Effector memory CD8-positive, alpha-beta T cell (primary cell): ENCODE measurements around the gene SATB2.

Experiments used
- ATAC-seq: fragments of 150-1000 bp; cut with Tn5 transposase; replicated peaks from 2 replicates; pipeline ENCODE4 v1.10.0; 2021; ENCODE audit warnings: mild to moderate bottlenecking, moderate library complexity
- DNase-seq, 3 experiments: peaks; one replicate each; pipeline ENCODE4 v3.0.0; 2021
- H3K27ac Mint-ChIP-seq, 2 donors: one replicate each; pipeline ENCODE4 v1.8.0; 2022; ENCODE audit warnings: mild to moderate bottlenecking in 2 of 2, mixed read lengths in 2 of 2, moderate library complexity in 2 of 2
- H3K27me3 Mint-ChIP-seq, 2 donors: one replicate each; pipeline ENCODE4 v1.8.0; 2022; ENCODE audit warnings: mixed read lengths in 2 of 2
- H3K36me3 Mint-ChIP-seq: one replicate; pipeline ENCODE4 v1.8.0; 2022; ENCODE audit warnings: mild to moderate bottlenecking, moderate library complexity, mixed read lengths; ENCODE audit not compliant: insufficient read depth
- H3K4me1 Mint-ChIP-seq, 2 donors: one replicate each; pipeline ENCODE4 v1.8.0; 2022; ENCODE audit warnings: low read depth in 2 of 2, mixed read lengths in 2 of 2
- H3K4me3 Mint-ChIP-seq, 2 donors: one replicate each; pipeline ENCODE4 v1.8.0; 2022; ENCODE audit warnings: mild to moderate bottlenecking in 2 of 2, mixed read lengths in 2 of 2, moderate library complexity in 2 of 2
- H3K9me3 Mint-ChIP-seq, 2 donors: one replicate each; pipeline ENCODE4 v1.8.0; 2022; ENCODE audit warnings: mixed read lengths in 2 of 2

Gene SATB2

DNA sequence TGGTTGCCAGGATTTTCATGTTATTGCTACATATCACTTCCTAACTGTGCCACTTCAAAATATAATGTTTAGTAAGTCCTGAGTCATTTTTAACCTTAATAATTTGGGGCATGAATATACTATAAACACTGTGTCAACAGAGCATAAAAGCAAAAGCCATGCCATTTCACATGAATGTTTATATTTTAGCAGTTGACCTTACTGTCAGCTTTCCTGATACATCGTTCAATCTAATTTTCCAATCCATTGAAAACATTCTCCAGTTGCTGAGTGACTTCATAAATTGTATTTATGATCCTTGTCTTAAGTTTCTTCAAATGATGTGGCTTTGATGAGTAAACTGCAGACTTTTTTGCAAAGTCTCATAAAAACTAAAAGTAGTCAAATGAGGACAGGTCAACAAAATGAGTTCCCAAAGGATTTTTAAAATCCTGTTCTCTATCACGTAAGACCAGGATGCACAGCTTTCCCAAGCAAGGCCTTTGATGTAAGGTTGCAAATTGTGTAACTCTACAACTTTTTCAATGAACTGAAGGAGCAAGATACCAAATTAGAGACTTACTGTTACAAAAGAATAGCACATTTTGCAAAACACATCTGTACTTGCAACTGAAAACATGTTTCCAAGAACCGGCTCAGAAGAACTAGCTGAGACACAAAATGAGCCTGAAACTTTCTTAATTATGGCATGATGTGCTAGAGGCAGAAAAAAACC is 117.7 kb downstream of the SATB2 start:
- H3K36me3 Mint-ChIP-seq, result no peaks in the 10 kb centered on the region
- ATAC-seq (no peak), DNase-seq (no peak)
- no peak overlapping the region for H3K4me3 Mint-ChIP-seq
- H3K9me3 Mint-ChIP-seq, result peaks cover 0 to 1% of the 10 kb centered on the region in 2 donors
- no peaks in the 10 kb centered on the region for H3K4me1 Mint-ChIP-seq
- no peaks in the 10 kb centered on the region for H3K27me3 Mint-ChIP-seq
- H3K27ac Mint-ChIP-seq, result no peak overlapping the region

DNA sequence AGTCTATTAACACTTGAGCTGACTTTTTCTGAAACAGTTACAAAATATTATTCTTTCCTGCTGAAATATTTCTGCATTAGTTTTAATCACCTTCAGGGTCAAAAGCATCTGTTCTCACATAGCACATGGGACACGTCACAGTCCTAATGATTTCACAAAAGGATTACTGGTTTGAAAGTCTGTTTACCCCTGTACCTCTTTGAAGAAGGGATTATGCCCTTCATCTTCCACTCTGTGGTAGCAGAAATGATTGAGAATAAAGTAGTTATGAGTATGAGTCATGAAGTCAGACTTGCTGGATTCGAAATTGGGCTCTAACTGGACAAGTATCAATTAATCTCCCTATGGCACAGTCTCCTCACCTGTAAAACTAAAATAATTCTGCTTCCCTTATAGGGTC is 121.2 kb downstream of the SATB2 start:
- no peaks in the 10 kb centered on the region for H3K36me3 Mint-ChIP-seq
- H3K27ac Mint-ChIP-seq, result no peak overlapping the region
- ATAC-seq (no peak), DNase-seq (no peak)
- H3K9me3 Mint-ChIP-seq, result peaks cover 0 to 1% of the 10 kb centered on the region in 2 donors
- H3K27me3 Mint-ChIP-seq, result no peaks in the 10 kb centered on the region
- H3K4me3 Mint-ChIP-seq, result no peak overlapping the region
- H3K4me1 Mint-ChIP-seq, result no peaks in the 10 kb centered on the region

DNA sequence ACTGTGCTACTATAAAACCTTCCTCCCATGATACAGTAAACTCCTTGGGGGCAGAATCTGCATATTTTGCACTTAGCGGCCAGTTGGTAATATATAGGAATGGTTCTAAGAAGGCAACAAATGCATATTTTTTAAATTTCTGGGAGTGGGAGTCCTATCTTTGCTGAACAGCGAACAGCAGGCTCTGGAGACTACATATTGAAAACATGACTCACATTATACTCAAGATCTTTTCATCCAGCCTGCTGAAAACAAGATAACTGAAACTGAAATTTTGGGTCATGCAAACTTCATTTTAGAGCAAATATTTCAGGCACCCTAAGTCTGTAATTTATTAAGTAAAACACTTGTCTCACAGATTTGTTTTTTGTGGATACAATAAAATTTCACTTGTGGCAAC is 122.2 kb downstream of the SATB2 start:
- DNase-seq (no peak), ATAC-seq (no peak)
- Mint-ChIP-seq H3K9me3 (peaks cover 0 to 1% of the 10 kb centered on the region in 2 donors), H3K4me3 (no peak overlapping the region), H3K36me3 (no peaks in the 10 kb centered on the region), H3K27ac (no peak overlapping the region), H3K4me1 (no peaks in the 10 kb centered on the region), H3K27me3 (no peaks in the 10 kb centered on the region)

DNA sequence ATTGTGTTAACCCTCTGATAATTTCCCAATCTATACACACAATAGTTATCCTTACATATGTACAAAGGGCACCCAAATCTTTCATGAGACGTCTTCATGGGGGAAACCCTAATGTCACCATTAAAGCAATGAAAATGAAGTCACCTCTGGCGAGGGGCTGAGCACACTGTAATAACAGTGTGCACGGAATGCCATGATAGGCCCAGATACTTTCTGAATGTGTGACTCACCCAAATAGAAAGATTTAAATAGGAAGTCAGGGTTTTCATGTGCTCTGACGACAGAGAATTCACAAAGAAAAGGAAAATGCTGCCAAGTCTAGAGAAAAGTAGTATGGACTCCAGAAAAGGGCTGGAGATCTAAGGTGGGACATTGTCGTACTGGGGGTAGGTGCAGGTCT is 128.3 kb downstream of the SATB2 start:
- H3K9me3 Mint-ChIP-seq, result no peaks in the 10 kb centered on the region
- H3K4me3 Mint-ChIP-seq, result no peak overlapping the region
- no peaks in the 10 kb centered on the region for H3K36me3 Mint-ChIP-seq
- ATAC-seq (no peak), DNase-seq (no peak)
- H3K27me3 Mint-ChIP-seq, result no peaks in the 10 kb centered on the region
- no peaks in the 10 kb centered on the region for H3K4me1 Mint-ChIP-seq
- no peak overlapping the region for H3K27ac Mint-ChIP-seq

- ATAC-seq (no peak), DNase-seq (no peak)
- H3K4me3 Mint-ChIP-seq, result no peak overlapping the region
- H3K4me1 Mint-ChIP-seq, result no peaks in the 10 kb centered on the region
- H3K27ac Mint-ChIP-seq, result no peak overlapping the region
- no peaks in the 10 kb centered on the region for H3K36me3 Mint-ChIP-seq
- H3K27me3 Mint-ChIP-seq, result no peaks in the 10 kb centered on the region
- no peaks in the 10 kb centered on the region for H3K9me3 Mint-ChIP-seq
Observed at GRCh38 chr2:199329031-199329430, 128.7 kb downstream of the SATB2 start.

DNA sequence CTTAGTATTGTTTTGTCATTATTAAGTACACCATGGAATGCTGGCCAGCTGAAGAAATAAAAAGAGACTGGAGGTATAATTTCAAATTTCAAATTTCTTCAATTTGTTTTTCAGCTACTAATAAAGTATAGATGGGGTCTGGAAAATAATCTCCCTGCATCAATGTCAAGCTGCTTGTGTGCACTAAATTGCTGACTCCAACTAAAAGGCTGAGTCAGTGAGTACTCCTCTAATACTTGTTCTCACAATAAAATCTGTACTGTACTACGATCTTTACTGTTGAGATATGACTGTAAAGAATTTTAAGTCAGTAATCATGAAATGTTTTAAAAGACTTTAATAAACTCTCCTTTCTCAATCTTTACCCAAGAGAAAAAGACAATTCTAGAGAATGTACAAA is 131.9 kb downstream of the SATB2 start:
- H3K36me3 Mint-ChIP-seq, result no peaks in the 10 kb centered on the region
- no peak for ATAC-seq
- no peaks in the 10 kb centered on the region for H3K9me3 Mint-ChIP-seq

DNA sequence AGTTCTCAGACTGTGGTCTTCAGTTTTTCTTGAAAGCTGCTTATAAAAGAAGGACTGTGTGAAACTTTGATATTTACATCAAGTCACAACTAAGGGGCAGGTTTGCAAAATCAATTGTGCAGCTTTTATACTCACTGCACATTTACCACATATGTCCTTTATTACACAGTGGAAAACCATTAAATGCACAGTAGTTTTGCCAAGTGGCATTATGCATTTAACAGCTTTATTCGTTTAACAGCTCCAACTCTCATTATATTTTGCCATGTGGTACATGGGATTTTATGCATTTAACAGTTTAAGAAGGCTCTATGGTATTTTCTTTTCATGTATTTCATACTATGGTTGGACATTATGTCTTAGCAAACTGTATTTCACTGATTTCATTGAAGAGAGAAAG is 135.6 kb downstream of the SATB2 start:
- H3K9me3 Mint-ChIP-seq, result no peaks in the 10 kb centered on the region
- H3K4me1 Mint-ChIP-seq, result no peaks in the 10 kb centered on the region
- DNase-seq (no peak), ATAC-seq (no peak)
- H3K27me3 Mint-ChIP-seq, result no peaks in the 10 kb centered on the region
- H3K27ac Mint-ChIP-seq, result no peak overlapping the region
- no peak overlapping the region for H3K4me3 Mint-ChIP-seq
- no peaks in the 10 kb centered on the region for H3K36me3 Mint-ChIP-seq

More for the DNA sequence above, 131.9 kb downstream of the SATB2 start:
- DNase-seq, result no peak
- Mint-ChIP-seq H3K27ac (no peak overlapping the region), H3K27me3 (no peaks in the 10 kb centered on the region), H3K4me3 (no peak overlapping the region), H3K4me1 (no peaks in the 10 kb centered on the region)

DNA sequence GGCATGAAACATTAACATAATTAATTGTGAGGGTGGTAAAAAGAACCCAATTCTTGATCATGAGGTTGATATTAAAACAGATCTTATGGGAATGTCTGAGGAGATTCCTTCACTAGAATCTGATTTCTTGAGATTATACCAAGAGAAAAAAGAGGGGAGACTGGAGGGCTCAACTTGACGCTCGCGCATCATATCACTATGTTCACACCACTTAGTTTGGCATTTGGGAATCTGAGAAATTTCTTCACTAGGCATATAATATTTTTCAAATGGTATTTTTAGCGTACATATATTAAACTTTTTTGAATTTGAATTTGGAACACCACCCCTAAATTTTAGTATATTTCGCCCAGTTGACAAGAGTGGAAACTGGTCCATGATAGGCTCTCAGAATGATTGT is 140.1 kb downstream of the SATB2 start:
- no peak overlapping the region for H3K27ac Mint-ChIP-seq
- no peaks in the 10 kb centered on the region for H3K27me3 Mint-ChIP-seq
- peaks cover 0 to 2% of the 10 kb centered on the region in 2 donors for H3K9me3 Mint-ChIP-seq
- no peaks in the 10 kb centered on the region for H3K36me3 Mint-ChIP-seq
- ATAC-seq, result no peak
- no peak overlapping the region for H3K4me3 Mint-ChIP-seq
- H3K4me1 Mint-ChIP-seq, result no peaks in the 10 kb centered on the region
- no peak for DNase-seq

DNA sequence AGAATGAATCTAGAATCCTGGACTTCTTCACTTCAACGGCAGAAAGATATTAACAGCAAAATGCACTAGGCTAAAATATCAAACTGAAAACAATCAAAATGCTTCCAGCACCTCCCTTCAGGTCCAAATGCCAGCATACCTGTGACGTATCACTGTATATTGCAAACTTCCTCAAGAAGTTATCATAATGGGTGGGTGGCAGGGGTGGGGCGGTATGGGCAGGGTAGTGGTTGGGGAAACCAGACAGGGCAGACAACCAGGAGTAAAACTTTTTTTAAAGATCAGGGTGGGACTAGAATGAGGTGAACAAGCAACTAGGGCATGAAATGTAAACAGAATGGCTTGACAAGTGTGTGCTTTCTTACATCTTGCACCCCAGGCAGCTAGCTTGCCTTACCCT is 140.9 kb downstream of the SATB2 start:
- no peak for DNase-seq
- Mint-ChIP-seq H3K27me3 (no peaks in the 10 kb centered on the region), H3K27ac (no peak overlapping the region), H3K36me3 (no peaks in the 10 kb centered on the region), H3K4me3 (no peak overlapping the region), H3K9me3 (peaks cover 0 to 2% of the 10 kb centered on the region in 2 donors), H3K4me1 (no peaks in the 10 kb centered on the region)
- no peak for ATAC-seq

- DNase-seq, result no peak
Observed at GRCh38 chr2:199315299-199316179, 142.2 kb downstream of the SATB2 start.

GRCh38 chr2:199312931-199313330 is 144.8 kb downstream of the SATB2 start:
- H3K27ac Mint-ChIP-seq, result no peak overlapping the region
- H3K36me3 Mint-ChIP-seq, result no peaks in the 10 kb centered on the region
- H3K4me3 Mint-ChIP-seq, result no peak overlapping the region
- ATAC-seq (no peak), DNase-seq (no peak)
- peaks cover 0 to 2% of the 10 kb centered on the region in 2 donors for H3K9me3 Mint-ChIP-seq
- H3K27me3 Mint-ChIP-seq, result no peaks in the 10 kb centered on the region
- H3K4me1 Mint-ChIP-seq, result no peaks in the 10 kb centered on the region

More at GRCh38 chr2:199315299-199316179, 142.2 kb downstream of the SATB2 start:
- H3K27ac Mint-ChIP-seq, result no peak overlapping the region
- H3K4me3 Mint-ChIP-seq, result no peak overlapping the region
- ATAC-seq, result no peak
- no peaks in the 10 kb centered on the region for H3K27me3 Mint-ChIP-seq
- H3K4me1 Mint-ChIP-seq, result no peaks in the 10 kb centered on the region
- H3K36me3 Mint-ChIP-seq, result no peaks in the 10 kb centered on the region
- peaks cover 0 to 2% of the 10 kb centered on the region in 2 donors for H3K9me3 Mint-ChIP-seq

DNA sequence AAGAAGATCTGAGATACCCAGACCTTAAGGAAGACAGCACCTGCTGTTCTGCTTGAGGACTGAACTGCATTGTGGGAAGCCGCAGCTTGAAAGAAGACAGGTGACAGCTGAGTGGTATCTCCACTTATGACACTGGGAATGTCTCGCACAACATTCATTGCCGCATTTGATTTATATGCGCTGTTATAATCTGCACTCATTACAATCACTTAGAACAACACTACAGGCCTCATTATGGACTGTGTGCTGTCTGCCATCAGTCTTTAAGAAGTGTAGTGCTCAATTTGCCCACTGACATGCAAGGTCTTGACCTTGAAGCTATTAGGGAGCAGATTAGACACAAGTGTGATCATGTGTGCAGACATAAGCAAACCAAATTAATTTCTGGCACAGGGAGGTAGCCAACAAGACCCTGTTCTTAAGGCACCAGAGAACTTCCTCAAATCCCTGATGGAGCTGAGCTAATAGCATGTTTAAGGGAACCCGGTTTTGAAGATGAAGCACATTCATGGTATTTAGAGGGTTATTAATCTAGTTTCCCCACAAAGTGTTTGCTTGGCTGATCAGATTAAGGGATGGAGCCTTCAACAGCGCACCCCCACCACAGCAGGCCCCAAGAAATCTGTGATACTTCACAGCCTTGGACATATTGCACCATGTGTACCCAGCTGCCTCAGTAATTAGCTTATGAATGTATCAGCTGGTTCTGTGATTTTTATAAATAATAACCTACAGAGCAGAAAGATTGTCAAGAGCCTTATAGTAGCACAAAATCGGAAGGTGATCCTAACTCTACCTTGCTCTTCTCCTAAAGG is 146.8 kb downstream of the SATB2 start:
- DNase-seq (no peak), ATAC-seq (no peak)
- Mint-ChIP-seq H3K27ac (no peak overlapping the region), H3K4me3 (no peak overlapping the region), H3K4me1 (no peaks in the 10 kb centered on the region), H3K36me3 (no peaks in the 10 kb centered on the region), H3K9me3 (peaks cover 0 to 2% of the 10 kb centered on the region in 2 donors), H3K27me3 (no peaks in the 10 kb centered on the region)

DNA sequence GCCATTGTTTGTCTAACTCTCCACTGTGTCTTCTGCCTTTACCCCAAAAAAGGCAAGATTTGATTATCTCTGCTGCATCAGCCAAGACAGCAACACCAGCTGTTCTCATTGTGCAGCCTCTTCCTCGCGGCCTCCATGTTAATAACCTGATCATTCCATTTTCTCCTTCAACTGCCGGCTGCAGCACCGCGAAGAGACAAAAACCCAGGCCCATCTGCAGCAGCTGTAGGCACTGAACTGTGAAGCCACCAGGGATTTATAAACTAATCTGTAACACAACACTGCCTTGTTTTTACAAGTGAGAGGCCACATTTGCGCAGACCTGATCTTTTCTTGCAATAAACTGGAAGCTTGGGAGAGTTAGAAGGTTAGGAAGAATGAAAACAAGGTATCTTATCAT is 147.8 kb downstream of the SATB2 start:
- Mint-ChIP-seq H3K4me1 (no peaks in the 10 kb centered on the region), H3K27ac (no peak overlapping the region), H3K4me3 (no peak overlapping the region), H3K36me3 (no peaks in the 10 kb centered on the region), H3K27me3 (no peaks in the 10 kb centered on the region), H3K9me3 (peaks cover 0 to 2% of the 10 kb centered on the region in 2 donors)
- no peak for ATAC-seq
- DNase-seq, result no peak
